Measurements from ENCODE around the gene SKI.

The SKI gene

GRCh38 chr1:2288311-2288710 lies 60.2 kb downstream of the SKI start:
- Mint-ChIP-seq H3K36me3 (ENCODE audit: low read depth) (peaks cover 11% of the 10 kb centered on the region), H3K4me3 (no peak overlapping the region), H3K9me3 (no peaks in the 10 kb centered on the region), H3K4me1 (peaks cover 71% of the 10 kb centered on the region), H3K27me3 (ENCODE audit: low read depth, poor library complexity) (no peaks in the 10 kb centered on the region), H3K27ac (no peak overlapping the region)
- no peak for DNase-seq
- no peak for TF ChIP-seq CTCF (IDR thresholded peaks at IDR 0.05)

- Mint-ChIP-seq H3K36me3 (ENCODE audit: low read depth) (peaks cover 11% of the 10 kb centered on the region), H3K27me3 (ENCODE audit: low read depth, poor library complexity) (no peaks in the 10 kb centered on the region)
- TF ChIP-seq CTCF (IDR thresholded peaks at IDR 0.05) = no peak
Observed at GRCh38 chr1:2288816-2289536, 60.9 kb downstream of the SKI start.

GRCh38 chr1:2289607-2290006 lies 61.5 kb downstream of the SKI start:
- Mint-ChIP-seq H3K4me1 (peaks cover 68% of the 10 kb centered on the region), H3K36me3 (ENCODE audit: low read depth) (peaks cover 11% of the 10 kb centered on the region), H3K4me3 (no peak overlapping the region), H3K27ac (peak overlapping the region; percentile 97), H3K27me3 (ENCODE audit: low read depth, poor library complexity) (no peaks in the 10 kb centered on the region), H3K9me3 (no peaks in the 10 kb centered on the region)
- DNase-seq = no peak
- no peak for TF ChIP-seq CTCF (IDR thresholded peaks at IDR 0.05)

More at GRCh38 chr1:2288816-2289536, 60.9 kb downstream of the SKI start:
- no peak overlapping the region for H3K27ac Mint-ChIP-seq
- no peak for DNase-seq
- H3K9me3 Mint-ChIP-seq = no peaks in the 10 kb centered on the region
- peaks cover 71% of the 10 kb centered on the region for H3K4me1 Mint-ChIP-seq
- H3K4me3 Mint-ChIP-seq = no peak overlapping the region

GRCh38 chr1:2290171-2290578 lies 62.1 kb downstream of the SKI start:
- Mint-ChIP-seq H3K36me3 (ENCODE audit: low read depth) (peaks cover 6% of the 10 kb centered on the region), H3K4me1 (peaks cover 68% of the 10 kb centered on the region), H3K27ac (peak overlapping the region; percentile 97), H3K9me3 (no peaks in the 10 kb centered on the region), H3K4me3 (no peak overlapping the region), H3K27me3 (ENCODE audit: low read depth, poor library complexity) (no peaks in the 10 kb centered on the region)
- no peak for DNase-seq
- TF ChIP-seq CTCF (IDR thresholded peaks at IDR 0.05) = no peak

- TF ChIP-seq CTCF (IDR thresholded peaks at IDR 0.05) = no peak
- Mint-ChIP-seq H3K4me1 (peaks cover 74% of the 10 kb centered on the region), H3K27me3 (ENCODE audit: low read depth, poor library complexity) (no peaks in the 10 kb centered on the region), H3K36me3 (ENCODE audit: low read depth) (peaks cover 11% of the 10 kb centered on the region), H3K4me3 (no peak overlapping the region), H3K27ac (peak overlapping the region; percentile 97), H3K9me3 (no peaks in the 10 kb centered on the region)
- no peak for DNase-seq
Observed at GRCh38 chr1:2290595-2291510, 62.7 kb downstream of the SKI start.

Data from nephron progenitor cell (in vitro differentiated cells).